HL-60 (cell line): Measurements from ENCODE around the gene AGBL3.

Source experiments
- DNase-seq, 2 experiments: peaks; one replicate each; pipeline ENCODE4 v3.0.0-alpha.2; 2010 to 2020; ENCODE audit warnings: low read depth in 1 of 2, low spot score in 1 of 2
- H3K27ac ChIP-seq: fragments of 250-450 bp; sonication (Bioruptor Pico); replicated peaks from 2 replicates; pipeline ENCODE4 v1.5.1; 2020; ENCODE audit warnings: mild to moderate bottlenecking, moderate library complexity
- H3K27me3 ChIP-seq: fragments of 250-450 bp; sonication (Bioruptor Pico); 2 replicates; pipeline ENCODE4 v1.5.1; 2021; ENCODE audit warnings: mild to moderate bottlenecking, moderate library complexity; ENCODE audit not compliant: insufficient read depth, poor library complexity, severe bottlenecking
- H3K4me3 ChIP-seq: replicated peaks from 2 replicates; pipeline ENCODE4 v1.5.1; 2011; ENCODE audit warnings: mild to moderate bottlenecking, control low read depth, low read length; ENCODE audit not compliant: insufficient read depth
- GABPA ChIP-seq: IDR thresholded peaks from 2 replicates; pipeline ENCODE4 v1.6.1; 2012; ENCODE audit warnings: low read depth
- POLR2AphosphoS5 ChIP-seq: IDR thresholded peaks from 2 replicates; pipeline ENCODE4 v1.6.1; 2012; ENCODE audit warnings: low read depth
- SPI1 ChIP-seq: IDR thresholded peaks from 2 replicates; pipeline ENCODE4 v1.6.1; 2012; ENCODE audit warnings: low read depth, mild to moderate bottlenecking, borderline replicate concordance
- TF ChIP-seq, protein P1 (sequence below): IDR thresholded peaks from 2 replicates; pipeline ENCODE4 v1.6.1; 2012; ENCODE audit warnings: low read depth; ENCODE audit not compliant: insufficient replicate concordance
- TF ChIP-seq, protein P2 (sequence below): IDR thresholded peaks from one replicate; pipeline ENCODE4 v1.5.1; 2011; ENCODE audit warnings: low read length, control low read depth, inconsistent platforms; ENCODE audit not compliant: insufficient read depth

The AGBL3 gene

DNA sequence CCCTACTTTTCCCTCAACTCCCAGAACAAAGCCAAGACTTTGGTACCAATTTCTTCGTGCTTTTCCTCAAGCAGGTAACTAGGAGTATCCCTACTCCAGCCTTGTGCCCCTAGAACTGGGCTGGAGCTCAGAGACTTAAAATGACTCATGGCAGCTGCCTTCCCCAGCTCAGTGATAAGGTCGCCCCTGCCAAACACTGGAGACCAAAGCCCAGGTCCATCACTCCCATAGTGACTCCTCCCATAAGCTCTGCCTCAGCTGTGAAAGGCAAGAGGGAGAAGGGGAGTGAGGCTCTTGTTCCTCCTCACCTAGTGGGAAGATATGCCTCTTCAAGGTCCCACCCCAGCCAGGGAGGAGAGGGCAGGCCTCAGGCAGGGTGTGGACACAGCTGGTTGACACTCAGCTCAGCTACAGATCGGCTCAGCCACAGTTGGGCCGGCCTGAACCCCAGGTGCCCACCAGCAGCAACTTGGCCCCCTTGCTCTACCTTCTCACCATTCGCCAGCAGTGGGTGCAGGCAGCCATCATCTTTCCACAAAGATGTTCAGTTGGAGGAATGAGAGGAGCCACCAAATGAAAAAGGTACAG is 198.0 kb downstream of the AGBL3 start:
- no peak for DNase-seq
- H3K27ac ChIP-seq, result no peak overlapping the region
- no peak for TF ChIP-seq SPI1
- TF ChIP-seq, protein P1, sequence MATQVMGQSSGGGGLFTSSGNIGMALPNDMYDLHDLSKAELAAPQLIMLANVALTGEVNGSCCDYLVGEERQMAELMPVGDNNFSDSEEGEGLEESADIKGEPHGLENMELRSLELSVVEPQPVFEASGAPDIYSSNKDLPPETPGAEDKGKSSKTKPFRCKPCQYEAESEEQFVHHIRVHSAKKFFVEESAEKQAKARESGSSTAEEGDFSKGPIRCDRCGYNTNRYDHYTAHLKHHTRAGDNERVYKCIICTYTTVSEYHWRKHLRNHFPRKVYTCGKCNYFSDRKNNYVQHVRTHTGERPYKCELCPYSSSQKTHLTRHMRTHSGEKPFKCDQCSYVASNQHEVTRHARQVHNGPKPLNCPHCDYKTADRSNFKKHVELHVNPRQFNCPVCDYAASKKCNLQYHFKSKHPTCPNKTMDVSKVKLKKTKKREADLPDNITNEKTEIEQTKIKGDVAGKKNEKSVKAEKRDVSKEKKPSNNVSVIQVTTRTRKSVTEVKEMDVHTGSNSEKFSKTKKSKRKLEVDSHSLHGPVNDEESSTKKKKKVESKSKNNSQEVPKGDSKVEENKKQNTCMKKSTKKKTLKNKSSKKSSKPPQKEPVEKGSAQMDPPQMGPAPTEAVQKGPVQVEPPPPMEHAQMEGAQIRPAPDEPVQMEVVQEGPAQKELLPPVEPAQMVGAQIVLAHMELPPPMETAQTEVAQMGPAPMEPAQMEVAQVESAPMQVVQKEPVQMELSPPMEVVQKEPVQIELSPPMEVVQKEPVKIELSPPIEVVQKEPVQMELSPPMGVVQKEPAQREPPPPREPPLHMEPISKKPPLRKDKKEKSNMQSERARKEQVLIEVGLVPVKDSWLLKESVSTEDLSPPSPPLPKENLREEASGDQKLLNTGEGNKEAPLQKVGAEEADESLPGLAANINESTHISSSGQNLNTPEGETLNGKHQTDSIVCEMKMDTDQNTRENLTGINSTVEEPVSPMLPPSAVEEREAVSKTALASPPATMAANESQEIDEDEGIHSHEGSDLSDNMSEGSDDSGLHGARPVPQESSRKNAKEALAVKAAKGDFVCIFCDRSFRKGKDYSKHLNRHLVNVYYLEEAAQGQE, result no peak
- TF ChIP-seq GABPA, result no peak
- TF ChIP-seq POLR2AphosphoS5, result no peak
- TF ChIP-seq, protein P2, sequence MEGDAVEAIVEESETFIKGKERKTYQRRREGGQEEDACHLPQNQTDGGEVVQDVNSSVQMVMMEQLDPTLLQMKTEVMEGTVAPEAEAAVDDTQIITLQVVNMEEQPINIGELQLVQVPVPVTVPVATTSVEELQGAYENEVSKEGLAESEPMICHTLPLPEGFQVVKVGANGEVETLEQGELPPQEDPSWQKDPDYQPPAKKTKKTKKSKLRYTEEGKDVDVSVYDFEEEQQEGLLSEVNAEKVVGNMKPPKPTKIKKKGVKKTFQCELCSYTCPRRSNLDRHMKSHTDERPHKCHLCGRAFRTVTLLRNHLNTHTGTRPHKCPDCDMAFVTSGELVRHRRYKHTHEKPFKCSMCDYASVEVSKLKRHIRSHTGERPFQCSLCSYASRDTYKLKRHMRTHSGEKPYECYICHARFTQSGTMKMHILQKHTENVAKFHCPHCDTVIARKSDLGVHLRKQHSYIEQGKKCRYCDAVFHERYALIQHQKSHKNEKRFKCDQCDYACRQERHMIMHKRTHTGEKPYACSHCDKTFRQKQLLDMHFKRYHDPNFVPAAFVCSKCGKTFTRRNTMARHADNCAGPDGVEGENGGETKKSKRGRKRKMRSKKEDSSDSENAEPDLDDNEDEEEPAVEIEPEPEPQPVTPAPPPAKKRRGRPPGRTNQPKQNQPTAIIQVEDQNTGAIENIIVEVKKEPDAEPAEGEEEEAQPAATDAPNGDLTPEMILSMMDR, result no peak
- no peaks in the 10 kb centered on the region for H3K27me3 ChIP-seq
- H3K4me3 ChIP-seq, result no peak overlapping the region
